Raji (cell line): Measurements from ENCODE around the gene WDR90.

Experiments
- POLR2A ChIP-seq: IDR thresholded peaks from 2 replicates; pipeline ENCODE4 v1.6.1; 2011; ENCODE audit warnings: low read depth, low read length, control low read depth; ENCODE audit not compliant: insufficient read depth

Gene WDR90

GRCh38 chr16:648781-649589 is at the start of gene WDR90:
Gene WDR90 (plus strand): TSS chr16:649365. CDS start chr16:649417, 52 bp downstream.
- TF ChIP-seq POLR2A = peak; percentile 82

DNA sequence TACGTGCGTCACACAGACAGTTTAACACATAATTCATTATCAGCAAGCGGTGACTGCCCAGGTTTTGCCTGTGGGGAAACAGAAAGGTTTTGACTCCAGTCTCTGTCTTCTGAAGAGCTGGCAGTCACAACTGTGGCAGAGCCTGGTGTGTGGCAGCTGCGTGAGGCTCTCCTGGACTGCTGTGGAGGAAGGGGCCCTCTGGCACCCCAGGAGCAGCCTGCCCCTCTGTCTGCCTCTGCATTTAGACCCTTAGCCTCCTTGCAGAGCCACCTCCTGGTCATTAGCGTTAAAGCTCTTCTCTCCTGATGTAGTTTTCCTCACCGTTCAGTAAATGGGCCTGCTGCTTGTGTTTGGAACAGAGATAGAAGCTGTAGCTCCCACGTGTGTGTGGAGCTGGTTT is 48.4 kb upstream of the WDR90 start:
- TF ChIP-seq POLR2A = no peak

DNA sequence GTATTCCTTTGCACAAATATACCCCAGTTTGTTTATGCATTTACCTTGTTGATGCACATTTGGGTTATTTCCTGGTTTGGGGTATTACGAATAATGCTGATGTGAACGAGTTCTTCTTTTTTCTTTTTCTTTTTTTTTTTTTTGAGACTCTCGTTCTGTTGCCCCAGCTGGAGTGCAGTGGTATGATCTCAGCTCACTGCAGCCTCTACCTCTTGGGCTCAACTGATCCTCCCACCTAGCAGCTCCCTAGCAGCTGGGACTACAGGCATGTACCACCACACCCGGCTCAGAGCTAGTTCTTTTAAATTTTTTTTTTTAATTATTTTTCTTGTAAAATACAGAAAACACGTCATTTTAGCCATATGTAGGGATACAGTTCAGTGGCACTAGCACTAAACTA is 45.2 kb upstream of the WDR90 start:
- TF ChIP-seq POLR2A = no peak

DNA sequence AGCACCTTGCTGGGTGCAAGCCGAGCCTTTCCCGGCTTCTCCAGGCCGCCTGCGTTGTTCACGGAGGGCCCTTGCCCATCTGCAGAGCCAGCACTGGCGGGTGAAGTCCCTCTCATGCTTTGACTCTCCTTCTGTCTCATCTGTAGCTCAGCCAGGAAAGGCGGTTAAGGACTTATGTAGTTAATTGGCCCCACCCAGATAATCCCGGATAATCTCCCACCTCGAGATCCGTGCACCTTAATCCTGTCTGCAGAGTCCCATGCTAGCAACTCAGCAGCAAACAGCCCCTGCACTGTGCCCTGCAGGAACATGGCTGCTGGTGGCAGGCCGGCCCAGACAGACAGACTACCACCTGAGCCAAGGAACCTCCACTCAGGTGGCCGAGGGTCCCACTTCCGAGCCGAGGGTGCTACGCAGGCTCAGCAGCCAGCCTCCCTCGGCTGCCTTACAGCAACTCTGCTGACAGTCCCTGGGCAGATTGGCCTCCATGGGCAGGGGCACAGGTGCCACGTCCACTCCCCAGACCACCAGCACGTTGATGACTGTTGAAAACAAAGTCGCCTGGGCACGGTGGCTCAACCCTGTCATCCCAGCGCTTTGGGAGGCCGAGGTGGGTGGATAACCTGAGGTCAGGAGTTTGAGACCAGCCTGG is 42.4 kb upstream of the WDR90 start:
- TF ChIP-seq POLR2A = no peak

- TF ChIP-seq POLR2A = no peak
Observed at GRCh38 chr16:608019-608418, 41.1 kb upstream of the WDR90 start.

GRCh38 chr16:609316-609715 is 39.8 kb upstream of the WDR90 start:
- no peak for TF ChIP-seq POLR2A

DNA sequence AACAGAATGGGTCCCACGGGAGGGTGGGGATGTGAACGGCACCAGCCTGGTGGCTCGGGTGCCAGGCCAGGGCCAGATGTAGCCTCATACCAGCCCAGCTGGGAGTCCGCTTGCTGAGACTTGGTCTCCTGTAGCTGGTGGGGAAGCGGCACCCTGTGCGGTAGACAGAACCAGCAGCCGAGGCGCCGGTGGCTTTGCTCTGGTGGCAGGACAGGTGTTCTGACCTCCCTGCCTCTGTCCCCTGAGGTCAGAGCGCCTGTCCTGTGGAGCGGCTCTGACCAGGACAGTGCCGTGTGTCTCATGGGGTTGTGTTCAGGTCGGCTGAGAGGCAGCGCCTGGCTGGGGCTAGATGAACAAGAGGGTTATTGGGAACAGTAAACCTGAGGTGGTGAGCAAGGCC is 39.2 kb upstream of the WDR90 start:
- TF ChIP-seq POLR2A = no peak

DNA sequence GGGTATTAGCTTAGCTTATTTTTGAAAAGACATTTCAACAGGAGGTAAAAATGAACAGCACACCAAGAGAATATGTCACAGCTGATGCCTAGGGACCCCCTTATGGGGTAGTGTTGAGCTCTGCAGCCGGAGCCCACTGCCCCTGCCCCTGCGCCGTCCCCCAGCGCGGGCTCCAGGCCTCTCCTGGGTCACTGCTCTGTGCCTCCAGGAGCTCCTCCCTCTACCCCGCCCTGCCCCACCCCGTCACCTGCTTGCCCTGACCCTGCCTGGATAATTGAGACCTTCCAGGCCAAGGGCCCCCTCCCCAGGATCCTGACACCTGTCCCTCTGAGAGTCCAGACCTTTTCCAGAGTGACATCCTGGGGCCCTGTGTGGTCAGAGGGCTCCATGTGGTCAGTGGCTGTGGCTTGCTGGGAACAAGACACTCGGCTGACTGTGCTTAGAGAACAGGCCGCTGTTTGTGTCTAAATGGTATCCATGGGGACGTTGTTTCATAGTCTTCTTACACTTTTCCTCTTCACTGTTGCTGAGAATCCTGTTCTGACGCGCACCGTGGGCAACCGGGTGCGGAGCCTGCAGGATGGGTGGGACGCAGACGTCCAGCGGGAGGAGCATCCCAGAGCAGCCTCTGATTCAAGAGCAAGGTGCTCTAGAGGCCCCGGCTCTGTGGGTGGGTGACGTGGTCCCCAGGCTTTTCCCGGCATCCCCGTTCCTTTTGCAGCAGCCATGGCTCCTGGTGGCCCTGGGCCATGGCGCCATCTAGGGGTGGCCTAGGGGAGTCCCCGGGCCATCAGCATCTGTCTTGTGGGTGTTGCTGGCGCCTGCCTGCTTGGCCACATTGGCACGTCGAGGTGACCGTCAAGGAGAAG is 38.4 kb upstream of the WDR90 start:
- TF ChIP-seq POLR2A = no peak

DNA sequence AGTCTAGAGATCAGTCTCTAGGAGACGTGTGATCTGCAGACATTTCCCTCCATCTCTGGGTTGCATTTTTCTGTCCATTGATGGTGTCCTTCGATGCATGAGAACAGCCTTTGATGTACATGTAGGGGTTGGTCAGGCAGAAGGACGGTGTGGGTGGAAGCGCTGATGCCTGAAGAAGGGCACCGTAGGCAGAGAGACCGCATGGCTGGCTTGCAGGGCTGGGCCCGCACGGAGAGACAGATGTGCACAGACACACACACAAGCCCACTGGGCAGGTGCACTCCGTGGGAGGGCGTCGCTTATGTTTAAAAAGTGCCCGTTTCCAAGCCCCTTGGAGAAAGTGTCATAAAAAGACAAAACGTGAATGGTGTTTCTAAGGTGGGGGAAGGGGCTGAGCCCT is 34.0 kb upstream of the WDR90 start:
- no peak for TF ChIP-seq POLR2A

GRCh38 chr16:616733-617586 is 32.2 kb upstream of the WDR90 start:
- TF ChIP-seq POLR2A = no peak

- no peak for TF ChIP-seq POLR2A
Observed at GRCh38 chr16:617855-618254, 31.3 kb upstream of the WDR90 start.

DNA sequence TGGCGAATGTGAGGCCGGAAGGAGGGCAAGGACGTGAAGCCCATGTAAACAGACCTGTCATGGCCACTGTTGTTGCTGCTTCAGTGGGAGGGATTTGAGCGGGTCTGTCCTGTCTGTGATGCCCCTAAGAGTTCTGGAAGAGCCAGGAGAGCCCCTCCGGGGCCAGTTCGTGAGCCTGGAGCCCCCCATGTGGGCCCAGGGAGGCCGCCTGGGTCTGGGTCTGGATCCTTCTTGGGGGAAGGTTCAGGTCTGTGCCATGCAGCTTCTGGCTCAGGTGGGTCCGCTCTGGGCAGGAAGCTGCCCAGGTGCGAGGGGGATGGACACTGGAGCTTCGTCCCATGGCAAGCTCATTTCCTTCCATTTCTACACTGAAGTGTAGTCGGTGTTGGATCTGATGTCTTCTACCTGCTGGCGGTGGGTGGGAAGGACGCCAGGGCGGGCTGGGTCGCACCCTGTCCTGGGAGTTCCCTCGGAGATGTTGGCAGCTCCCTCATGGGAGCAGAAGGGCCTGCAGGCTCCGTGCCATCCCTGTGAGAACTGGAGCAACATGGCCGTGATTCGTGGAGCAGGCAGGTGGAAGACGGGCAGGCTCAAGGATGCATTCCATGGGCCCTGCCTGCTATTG is 29.6 kb upstream of the WDR90 start:
- no peak for TF ChIP-seq POLR2A

GRCh38 chr16:620700-621525 is 28.3 kb upstream of the WDR90 start:
- no peak for TF ChIP-seq POLR2A
